ENCODE results near the gene SLC2A13.
"Not testable (repeated sequence)": the region's sequence is repeated elsewhere in the genome, so short reads cannot be mapped to it uniquely, and the experiment has no call there.

SLC2A13 gene

DNA sequence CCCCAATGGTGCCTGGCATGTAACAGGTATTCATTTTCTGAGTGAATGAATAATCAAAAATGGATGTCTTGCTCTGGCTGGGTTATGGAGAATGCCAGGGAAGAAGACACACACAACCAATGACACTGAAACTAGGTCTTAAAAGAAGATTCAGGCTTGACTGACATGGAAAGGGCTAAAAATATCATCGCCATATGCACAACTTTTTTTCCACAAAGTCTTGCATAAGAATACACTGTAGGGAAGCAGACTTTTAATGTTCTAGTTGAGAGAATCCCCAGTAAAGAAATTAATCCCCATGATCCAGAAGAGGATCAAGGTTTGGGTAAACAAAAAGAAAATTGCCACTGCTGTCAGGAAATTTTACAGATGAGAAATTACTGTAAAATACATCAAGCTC, 116.4 kb downstream of the SLC2A13 start:
- DNase-seq = no peak

DNA sequence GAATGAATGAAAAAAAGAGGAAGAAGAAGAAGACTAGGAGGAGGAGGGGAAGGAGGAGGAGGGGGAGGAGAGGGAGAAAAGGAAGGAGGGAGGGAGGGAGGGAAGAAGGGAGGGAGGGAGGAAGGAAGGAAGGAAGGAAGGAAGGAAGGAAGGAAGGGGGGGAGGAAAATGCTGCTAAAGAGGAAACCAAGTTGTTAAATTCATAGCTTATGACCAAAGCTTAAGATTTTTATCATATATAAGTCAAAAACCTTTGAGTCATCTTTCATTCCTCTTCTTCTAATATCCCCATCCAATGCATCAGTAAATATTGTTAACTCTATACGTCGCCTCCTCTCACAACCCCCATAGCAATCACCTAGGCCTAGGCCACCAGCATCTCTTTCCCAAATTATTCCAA, 117.3 kb downstream of the SLC2A13 start:
- DNase-seq = no peak

DNA sequence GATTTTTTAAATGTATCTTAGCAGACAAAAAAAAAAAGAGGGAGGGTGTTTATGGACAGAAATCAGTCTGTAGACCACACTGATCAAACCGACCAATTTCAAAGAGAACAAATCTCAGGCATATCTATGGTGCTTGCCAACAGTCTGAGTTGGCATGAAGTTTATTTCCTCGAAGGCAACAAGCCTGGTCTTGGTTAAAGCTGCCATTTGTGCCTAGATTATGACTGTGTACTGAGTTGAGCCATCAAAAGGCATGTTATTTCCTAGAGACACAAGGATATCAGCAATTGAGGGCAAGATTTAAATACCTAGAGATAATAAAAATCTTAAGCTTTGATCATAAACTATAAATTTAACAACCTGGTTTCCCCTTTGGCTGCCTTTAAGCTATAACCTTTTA, 119.2 kb downstream of the SLC2A13 start:
- no peak for DNase-seq

DNA sequence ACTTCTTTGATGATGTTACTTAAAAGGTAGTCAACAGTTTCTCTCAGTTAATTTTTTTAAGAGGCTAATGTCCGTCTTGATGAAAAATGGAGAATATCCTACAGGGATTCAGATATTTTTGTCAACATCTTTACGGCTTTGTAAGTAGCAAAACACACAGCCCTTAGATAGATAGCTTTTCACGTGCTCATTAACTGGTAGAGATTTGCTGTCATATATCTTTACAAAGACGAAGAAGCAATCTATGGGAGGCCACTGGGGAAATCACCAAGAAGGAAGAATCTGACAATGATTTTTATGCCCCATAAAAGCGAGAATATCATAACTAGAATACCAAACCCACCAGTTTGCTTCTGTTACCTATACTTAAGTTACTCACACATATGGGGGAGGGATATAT, 121.2 kb downstream of the SLC2A13 start:
- DNase-seq = no peak

DNA sequence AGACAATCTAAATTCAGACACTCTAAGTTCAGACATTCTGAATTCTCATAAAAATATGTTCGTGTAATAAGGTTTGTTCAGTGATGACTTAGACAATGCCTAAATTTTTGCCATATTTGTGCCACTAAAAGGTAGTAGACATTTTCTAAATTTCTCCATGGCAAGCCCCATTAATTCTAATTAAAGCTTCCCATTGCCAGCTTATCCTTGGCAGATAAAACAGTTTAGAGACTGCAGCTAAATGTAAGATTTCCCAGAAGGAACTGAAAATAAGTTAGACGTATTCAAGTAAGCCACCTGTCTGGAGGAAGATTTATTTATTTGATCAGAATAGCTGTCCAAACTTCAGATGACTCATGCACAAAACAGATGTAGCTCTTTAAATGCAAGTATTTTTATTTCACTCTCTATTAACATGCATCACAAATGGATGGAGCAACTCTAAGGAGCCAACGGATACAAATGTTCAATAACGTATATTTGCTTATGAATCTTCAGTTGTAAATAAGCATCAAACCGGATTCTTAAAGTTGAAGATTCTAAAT, 130.4 kb downstream of the SLC2A13 start:
- no peak for DNase-seq

DNA sequence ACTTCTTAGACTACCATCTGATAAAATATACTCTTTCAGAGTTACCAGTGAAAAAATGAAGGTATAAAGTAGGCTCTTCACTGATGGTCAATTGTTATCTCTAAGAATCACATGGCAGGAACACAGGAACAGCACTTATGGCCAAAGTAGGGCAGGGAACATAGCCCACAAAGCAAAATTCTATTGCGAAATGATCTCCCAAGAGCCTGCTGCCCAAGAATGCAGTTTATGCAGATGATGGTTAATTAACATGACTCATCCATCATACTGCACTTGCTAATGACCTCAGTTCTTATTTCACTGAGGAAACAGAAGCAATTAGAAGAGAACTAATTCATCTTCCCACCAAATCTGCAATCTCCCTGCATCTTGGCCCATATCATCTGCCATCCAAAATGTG, 133.8 kb downstream of the SLC2A13 start:
- DNase-seq = no peak

DNA sequence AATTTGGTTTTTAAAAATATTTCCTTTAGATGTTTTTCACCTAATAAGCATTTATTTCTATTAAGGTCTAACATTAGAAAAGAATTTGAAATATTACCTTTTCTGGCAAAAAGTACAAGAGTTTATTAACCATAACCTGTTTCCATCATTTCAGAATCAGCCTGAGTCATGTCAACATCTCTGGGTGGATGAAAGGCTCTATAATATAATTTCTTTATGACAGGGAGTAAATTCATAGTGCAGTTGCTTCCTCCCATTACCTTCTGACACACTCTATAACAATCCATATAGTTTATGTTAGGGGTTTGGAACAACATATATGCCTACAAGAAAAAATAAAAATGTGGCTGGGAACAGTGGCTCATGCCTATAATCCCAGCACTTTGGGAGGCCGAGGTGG, 134.5 kb downstream of the SLC2A13 start:
- no peak for DNase-seq

GRCh38 chr12:39966721-39967120, 139.2 kb downstream of the SLC2A13 start:
- no peak for DNase-seq

DNA sequence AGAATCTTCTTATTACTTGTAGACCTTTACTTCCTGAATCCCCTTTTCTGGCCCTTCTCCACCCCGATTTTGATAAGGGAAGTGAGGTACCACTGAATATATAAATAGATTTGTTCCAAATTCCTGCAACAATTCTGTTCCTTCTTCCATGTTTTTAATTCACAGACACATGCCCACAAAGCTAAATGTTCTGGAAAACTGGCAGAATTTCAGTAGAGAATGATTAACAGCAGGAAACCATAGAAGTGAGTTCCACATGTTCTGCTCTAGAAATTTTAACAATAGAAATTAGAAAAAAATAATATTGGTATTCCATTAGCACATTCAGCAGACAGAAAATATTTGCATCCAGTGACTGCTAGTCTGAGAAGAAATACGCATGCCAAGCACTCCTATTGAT, 139.6 kb downstream of the SLC2A13 start:
- DNase-seq = no peak

- DNase-seq = no peak
Observed at GRCh38 chr12:39959467-39959866, 146.4 kb downstream of the SLC2A13 start.

GRCh38 chr12:39959031-39959430, 146.8 kb downstream of the SLC2A13 start:
- DNase-seq = no peak

DNA sequence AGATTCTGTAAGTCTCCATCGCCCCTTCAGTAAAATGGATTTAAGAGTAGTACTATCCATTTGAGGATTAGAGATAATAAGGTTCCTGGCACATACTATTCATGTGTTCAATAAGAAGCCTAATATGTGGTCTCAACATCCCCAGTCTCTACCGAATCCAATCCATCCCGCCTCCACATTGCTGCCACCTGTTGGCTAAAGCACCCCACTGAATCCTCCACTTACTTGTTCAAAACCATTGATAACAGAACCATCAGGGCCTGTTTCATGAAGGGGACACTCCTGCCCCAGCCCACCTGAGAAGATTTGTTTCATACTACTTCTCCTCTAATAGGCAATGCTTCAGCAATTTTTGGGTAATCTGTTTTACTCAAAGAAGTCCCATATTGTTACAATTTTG, 147.5 kb downstream of the SLC2A13 start:
- DNase-seq = no peak

- no peak for DNase-seq
Observed at GRCh38 chr12:39956725-39957124, 149.2 kb downstream of the SLC2A13 start.

GRCh38 chr12:39946361-39947280, 159.3 kb downstream of the SLC2A13 start:
- DNase-seq = no peak

DNA sequence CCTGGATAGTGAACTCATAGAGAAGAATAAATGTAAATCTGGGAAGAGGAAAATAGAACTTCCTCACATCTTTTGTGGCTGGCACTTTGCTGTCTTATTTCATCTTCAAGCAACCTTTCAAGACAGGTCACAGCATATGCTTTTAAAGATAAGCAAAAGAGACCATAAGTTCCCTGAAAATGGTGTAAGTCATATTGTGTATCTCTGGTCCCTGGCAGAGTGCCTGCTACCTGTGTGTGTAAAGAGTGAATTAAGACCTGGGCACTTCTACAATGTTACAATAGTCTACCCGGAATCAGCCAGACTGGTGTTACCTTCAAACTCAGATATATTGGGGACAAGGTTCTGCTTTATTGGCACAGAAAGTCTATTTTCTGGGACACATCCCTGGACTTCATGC, 168.8 kb downstream of the SLC2A13 start:
- no peak for DNase-seq

DNA sequence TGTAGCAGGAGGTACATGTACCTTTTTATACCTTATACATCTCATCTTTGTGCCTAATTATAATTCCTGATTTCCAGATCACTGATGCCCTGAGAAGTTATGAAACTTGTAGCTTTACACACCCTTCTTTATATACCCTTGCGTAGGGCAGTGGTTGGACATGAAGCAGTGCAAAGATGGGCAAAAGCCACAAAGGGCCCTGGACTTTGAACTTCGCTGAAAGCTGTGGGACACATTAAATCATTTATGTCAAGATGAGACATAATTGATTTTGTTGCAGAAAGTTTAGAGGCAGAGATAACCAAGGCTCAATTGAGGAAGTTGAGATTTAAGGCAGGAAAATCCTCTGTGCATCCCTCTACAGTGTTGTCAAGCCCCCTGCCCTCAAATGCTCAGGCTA, 170.0 kb downstream of the SLC2A13 start:
- no peak for DNase-seq

GRCh38 chr12:39935275-39935674, 170.6 kb downstream of the SLC2A13 start:
- DNase-seq = no peak

DNA sequence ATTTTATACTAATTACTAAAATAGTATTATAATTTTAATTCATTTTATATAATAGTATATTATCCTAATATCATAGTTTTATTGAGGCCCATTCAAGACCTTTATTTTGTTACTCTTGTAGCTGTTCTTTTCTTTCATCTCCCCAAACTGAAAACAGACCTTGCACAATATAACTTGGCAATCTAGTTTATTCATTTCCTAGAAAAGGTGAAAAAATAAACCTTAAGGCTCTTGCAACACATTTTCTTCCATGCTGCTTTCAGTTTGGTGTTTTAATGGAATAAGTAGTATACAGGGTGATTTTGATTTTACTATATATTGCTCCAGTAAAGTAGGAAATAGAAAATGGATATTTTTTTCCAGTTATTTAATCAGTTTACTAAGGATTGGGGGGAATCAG, 174.0 kb downstream of the SLC2A13 start:
- DNase-seq = no peak

- DNase-seq = no peak
Observed at GRCh38 chr12:39931231-39931630, 174.7 kb downstream of the SLC2A13 start.

DNA sequence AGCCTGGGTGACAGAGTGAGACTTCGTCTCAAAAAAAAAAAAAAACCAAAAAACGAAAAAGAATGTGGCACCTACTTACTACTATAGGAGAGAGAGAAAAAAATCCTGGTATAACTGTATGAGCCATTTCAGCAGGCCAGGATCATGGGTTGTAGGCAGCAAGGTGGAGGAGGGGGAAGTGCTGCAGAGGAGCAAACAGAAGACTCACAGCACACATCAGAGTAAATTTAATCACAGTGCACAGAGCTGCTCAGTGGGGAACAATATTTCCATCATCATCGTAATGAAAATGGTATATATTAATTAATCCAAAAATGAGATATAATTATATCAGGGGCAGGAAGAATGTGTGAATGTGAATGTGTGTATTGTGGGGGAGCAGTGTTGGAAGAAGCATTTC, 175.8 kb downstream of the SLC2A13 start:
- DNase-seq = no peak

DNA sequence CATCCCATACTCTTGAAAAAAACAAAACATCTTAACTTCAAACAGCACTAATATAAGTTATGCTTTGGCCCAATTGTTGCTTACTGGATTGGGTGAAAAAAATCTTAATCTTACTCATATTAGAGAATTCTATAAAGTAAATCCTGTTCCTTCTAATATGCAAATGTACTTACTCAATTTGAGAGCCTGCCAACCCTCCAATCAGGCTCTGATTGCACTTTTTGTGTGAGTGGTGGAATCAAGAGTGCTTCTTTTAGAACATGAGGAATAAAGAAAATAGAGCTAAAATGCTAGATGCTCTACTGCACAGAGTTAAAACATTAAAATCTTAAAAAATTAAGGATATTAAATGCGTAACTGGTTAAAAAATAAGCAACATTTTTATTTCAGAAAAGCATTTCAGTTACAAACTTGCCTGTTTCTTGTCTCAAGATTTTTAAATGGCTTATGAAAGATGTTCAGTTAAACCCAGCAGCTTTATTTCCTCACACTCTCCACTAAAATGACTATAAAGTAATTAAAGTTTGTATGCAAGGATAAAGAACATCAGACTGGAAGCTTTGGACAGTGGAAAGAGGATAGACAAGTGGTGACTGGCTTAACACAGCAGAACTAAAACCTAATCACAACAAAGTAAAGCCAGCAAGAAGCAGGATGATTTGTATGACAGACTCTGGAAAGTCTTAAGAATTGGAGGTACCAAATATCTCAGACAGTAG, 177.5 kb downstream of the SLC2A13 start:
- no peak for DNase-seq

GRCh38 chr12:39923364-39923763, 182.5 kb downstream of the SLC2A13 start:
- DNase-seq = no peak

DNA sequence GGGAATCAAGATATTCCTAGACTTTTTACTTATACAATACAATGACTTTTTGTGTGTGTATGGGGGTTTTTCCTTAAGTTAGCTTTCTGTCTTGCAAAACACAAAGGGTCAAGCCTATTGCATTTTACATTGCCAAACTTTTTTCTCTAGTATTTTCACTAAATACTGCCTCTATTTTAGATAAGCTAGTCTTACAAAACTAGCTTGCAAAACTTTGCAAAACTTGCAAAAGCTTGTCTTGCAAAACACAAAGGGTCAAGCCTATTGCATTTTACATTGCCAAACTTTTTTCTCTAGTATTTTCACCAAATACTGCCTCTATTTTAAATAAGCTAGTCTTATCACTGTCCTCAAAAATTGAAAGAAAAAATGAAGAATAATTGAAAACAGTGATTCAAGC, 183.3 kb downstream of the SLC2A13 start:
- DNase-seq = not testable (repeated sequence)

DNA sequence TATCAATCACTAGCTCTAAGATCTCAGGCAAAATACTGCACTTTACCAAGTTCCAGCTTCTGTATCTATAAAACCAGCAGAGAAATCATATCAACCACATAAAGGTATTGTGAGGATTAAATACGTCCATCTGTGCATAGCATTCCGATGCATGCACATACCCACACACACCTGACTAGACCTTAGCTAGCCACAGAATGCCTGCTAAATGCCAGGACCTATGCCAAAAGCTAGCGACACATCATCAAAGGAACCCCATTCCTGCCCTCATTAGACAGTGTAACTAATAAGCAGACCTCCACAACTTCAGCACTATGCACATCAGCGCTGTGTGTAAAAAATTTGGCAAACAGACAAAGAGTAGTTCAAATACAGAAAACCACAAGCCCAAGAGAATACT, 185.2 kb downstream of the SLC2A13 start:
- no peak for DNase-seq
